ENCODE data around the gene NPTX1. TPM values are rescaled to one million over a fixed set of nuclear protein-coding genes. Genes with fewer than 3 reads are reported as not detected.
"Not testable (repeated sequence)": the region's sequence is repeated elsewhere in the genome, so short reads cannot be mapped to it uniquely, and the experiment has no call there.

Gene NPTX1
- total and polyA plus RNA-seq, 2 experiments from 2014 or later: not detected

DNA sequence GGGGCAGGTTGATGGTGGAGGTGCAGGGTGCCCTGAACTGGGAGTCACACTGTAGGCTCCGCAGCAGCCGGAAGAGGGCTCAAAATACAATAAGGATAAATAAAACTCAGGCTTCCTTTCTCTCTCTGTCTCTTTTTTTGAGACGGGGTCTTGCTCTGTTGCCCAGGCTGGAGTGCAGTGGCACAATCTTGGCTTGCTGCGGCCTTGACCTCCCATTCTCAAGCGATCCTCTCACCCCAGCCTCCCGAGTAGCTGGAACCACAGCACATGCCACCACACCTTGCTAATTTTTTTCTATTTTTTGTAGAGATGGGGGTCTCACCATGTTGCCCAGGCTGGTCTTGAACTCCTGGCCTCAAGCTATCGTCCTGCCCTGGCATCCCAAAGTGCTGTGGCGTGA, 32.9 kb upstream of the NPTX1 start:
- DNase-seq (ENCODE audit: low read depth in 1 of 2, low spot score in 1 of 2): no peak
- H3K27me3 ChIP-seq: peaks cover 90% of the 10 kb centered on the region
- no peak for TF ChIP-seq CTCF (IDR thresholded peaks at IDR 0.05; ENCODE audit: low read depth, low read length)
- H3K9me3 ChIP-seq (ENCODE audit: low read depth): no peaks in the 10 kb centered on the region
- H3K4me1 ChIP-seq (ENCODE audit: low read depth): no peaks in the 10 kb centered on the region
- H3K36me3 ChIP-seq: no peaks in the 10 kb centered on the region
- H3K27ac ChIP-seq: no peak overlapping the region
- no peak overlapping the region for H3K4me3 ChIP-seq

DNA sequence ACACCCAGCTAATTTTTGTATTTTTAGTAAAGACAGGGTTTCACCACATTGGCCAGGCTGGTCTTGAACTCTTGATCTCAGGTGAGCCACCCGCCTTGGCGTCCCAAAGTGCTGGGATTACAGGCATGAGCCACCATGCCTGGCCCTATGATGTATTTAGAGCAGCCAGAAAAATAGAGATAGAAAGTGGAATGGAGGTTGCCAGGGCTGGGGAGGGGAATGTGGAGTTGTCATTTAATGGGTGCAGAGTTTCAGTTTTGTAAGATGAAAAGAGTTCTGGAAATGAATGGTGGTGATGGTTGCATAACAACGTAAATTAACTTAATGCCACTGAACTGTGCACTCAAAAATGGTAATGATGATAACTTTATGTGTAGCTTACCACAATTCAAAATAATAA, 31.6 kb upstream of the NPTX1 start:
- Histone ChIP-seq H3K4me3 (no peak overlapping the region), H3K27me3 (peaks cover 84% of the 10 kb centered on the region), H3K9me3 (ENCODE audit: low read depth) (no peaks in the 10 kb centered on the region), H3K27ac (no peak overlapping the region), H3K4me1 (ENCODE audit: low read depth) (no peaks in the 10 kb centered on the region), H3K36me3 (no peaks in the 10 kb centered on the region)
- TF ChIP-seq CTCF (IDR thresholded peaks at IDR 0.05; ENCODE audit: low read depth, low read length): no peak
- no peak for DNase-seq (ENCODE audit: low read depth in 1 of 2, low spot score in 1 of 2)

DNA sequence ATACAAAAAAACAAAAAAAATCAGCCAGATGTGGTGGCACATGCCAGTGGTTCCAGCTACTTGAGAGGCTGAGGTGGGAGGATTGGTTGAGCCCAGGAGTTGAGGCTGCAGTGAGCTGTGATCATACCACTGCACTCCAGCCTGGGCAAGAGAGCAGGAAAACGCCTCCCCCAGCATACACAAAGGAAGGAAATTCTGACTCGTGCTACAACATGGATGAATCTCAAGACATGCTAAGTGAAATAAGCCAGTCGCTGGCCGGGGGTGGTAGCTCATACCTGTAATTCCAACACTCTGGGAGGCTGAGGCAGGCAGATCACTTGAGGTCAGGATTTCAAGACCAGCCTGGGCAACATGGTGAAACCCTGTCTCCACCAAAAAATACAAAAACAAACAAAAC, 30.8 kb upstream of the NPTX1 start:
- peaks cover 76% of the 10 kb centered on the region for H3K27me3 ChIP-seq
- not testable (repeated sequence) for H3K4me1 ChIP-seq (ENCODE audit: low read depth); H3K4me3 ChIP-seq; H3K9me3 ChIP-seq (ENCODE audit: low read depth); H3K27ac ChIP-seq; H3K36me3 ChIP-seq; DNase-seq (ENCODE audit: low read depth in 1 of 2, low spot score in 1 of 2)

DNA sequence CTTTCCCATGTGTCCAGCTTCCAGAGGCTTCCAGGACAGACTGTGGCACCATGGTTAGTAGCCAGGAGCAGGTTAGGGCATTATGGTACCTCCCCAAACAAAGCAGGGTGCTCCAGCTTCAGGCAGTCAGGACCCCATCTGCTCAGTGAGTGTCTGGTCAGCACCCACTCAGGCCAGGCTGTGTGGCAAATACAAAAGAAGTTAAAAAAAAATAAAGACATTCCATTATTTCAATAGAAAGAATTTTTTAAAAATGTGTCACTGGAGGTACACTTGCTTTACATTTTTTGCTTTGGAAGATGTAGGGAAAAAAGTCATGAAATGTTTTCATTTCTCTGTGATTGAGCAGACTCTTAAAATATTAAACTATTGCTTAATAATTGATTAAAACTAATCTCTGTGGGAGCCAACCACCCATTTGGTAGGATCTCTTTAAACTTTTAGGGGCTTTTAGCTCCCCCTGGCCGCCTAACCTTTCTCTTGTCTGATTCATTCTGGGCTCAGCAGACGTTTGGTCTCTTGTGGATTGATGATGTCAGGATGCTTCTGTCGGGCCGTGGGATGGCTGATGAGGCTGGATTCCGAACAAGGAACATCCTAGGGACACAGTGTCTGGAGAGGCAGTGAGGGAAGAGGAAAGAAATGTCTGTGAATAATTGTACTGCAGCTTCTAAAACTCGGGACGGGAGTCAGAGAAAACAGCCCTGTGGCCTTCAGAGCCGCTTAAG, 28.4 kb upstream of the NPTX1 start:
- H3K36me3 ChIP-seq: no peaks in the 10 kb centered on the region
- DNase-seq (ENCODE audit: low read depth in 1 of 2, low spot score in 1 of 2): peak in 1 of 2 donors; percentile 19
- no peaks in the 10 kb centered on the region for H3K9me3 ChIP-seq (ENCODE audit: low read depth)
- no peak for TF ChIP-seq CTCF (IDR thresholded peaks at IDR 0.05; ENCODE audit: low read depth, low read length)
- peaks cover 59% of the 10 kb centered on the region for H3K27me3 ChIP-seq
- H3K4me1 ChIP-seq (ENCODE audit: low read depth): no peaks in the 10 kb centered on the region
- H3K27ac ChIP-seq: no peak overlapping the region
- no peak overlapping the region for H3K4me3 ChIP-seq

GRCh38 chr17:80503921-80504320, 27.5 kb upstream of the NPTX1 start:
- no peak for DNase-seq (ENCODE audit: low read depth in 1 of 2, low spot score in 1 of 2)
- Histone ChIP-seq H3K27me3 (peaks cover 51% of the 10 kb centered on the region), H3K9me3 (ENCODE audit: low read depth) (no peaks in the 10 kb centered on the region), H3K4me1 (ENCODE audit: low read depth) (no peaks in the 10 kb centered on the region), H3K36me3 (no peaks in the 10 kb centered on the region), H3K4me3 (no peak overlapping the region), H3K27ac (no peak overlapping the region)
- TF ChIP-seq CTCF (IDR thresholded peaks at IDR 0.05; ENCODE audit: low read depth, low read length): no peak

GRCh38 chr17:80503031-80503430, 26.6 kb upstream of the NPTX1 start:
- H3K27ac ChIP-seq: no peak overlapping the region
- H3K27me3 ChIP-seq: peaks cover 53% of the 10 kb centered on the region
- no peaks in the 10 kb centered on the region for H3K4me1 ChIP-seq (ENCODE audit: low read depth)
- H3K9me3 ChIP-seq (ENCODE audit: low read depth): no peaks in the 10 kb centered on the region
- no peak for DNase-seq (ENCODE audit: low read depth in 1 of 2, low spot score in 1 of 2)
- no peak for TF ChIP-seq CTCF (IDR thresholded peaks at IDR 0.05; ENCODE audit: low read depth, low read length)
- no peaks in the 10 kb centered on the region for H3K36me3 ChIP-seq
- H3K4me3 ChIP-seq: no peak overlapping the region

Measured in cardiac muscle cell (in vitro differentiated cells and primary cell).